ENCODE data around the gene ADAMTS17. TPM values are rescaled to one million over a fixed set of nuclear protein-coding genes. Genes with fewer than 3 reads are reported as not detected.

Gene ADAMTS17
- total RNA-seq, 1 donor from 2014 or later = 17.0 TPM

DNA sequence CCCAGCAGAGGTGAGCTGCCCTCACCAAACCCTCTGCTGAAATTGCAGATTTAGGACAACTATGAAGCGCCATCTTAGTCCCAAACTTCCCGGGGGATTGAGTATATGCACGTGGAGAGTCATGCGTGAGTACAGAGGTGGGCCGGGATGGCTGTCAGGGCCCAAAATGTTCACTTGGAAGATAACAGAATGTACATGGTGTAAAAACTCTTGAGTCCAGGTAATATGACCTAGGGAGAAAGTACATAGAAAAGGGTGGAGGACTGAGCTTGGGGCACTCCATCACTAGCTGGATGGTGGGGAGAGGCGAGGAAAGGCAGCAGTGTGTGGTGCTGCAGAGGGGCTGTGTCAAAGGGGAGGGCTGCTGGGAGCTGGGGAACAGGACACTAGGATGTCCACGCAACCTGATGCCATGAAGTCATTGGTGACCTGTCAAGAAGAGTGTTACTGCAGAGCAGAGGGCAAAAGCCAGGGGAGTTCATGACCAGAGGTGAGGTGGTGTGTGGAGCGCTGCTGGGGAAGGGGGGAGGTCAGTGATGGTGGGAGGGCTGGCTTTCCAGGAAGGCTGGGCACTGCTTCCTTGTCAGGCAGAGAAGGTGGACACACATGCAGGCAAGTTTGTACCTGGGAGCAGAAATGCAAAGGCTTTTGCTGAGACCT lies 372.4 kb downstream of the ADAMTS17 start:
- no peak for DNase-seq

DNA sequence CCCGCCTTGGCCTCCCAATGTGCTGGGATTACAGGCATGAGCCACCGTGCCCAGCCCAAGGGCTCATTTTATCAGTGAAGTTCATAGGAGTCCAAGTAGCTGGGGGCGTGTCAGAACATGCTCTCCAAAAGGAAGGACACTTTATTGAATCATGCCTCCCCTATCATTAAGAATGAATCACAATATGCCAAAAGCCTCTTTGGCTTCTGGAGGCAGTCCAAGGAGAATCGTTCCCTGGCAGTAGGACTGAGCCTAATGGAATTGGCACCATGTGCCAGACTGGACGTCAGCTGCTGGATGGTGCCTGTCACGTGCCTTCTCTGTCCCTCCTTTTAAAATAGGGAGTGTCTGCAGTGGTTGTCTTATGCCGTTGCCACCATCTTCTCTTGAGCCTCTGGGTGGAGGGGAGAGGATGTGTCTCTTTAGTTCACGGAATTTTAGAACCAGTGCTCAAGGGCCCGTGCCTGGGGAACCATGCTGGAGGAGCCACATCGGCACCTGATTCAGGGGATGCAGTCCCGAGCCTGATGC lies 373.9 kb downstream of the ADAMTS17 start:
- DNase-seq = no peak

DNA sequence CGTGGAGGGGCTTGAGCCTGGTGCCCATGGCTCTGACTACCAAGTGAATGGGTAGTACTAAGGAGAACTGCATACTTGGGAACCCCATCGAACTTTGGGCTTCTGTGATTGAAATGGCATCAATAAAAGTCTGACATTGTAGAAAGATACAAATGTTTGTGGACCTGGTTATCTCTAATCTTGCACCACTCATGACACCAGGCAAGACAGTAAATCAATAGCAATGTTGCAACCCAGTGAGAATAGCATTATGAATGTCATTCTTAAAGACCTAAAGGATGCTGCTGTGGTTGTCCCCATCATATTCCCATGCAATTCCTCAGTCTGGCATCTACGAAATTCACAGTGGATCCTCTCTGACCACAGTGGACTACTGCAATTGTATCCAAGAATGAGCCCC lies 375.0 kb downstream of the ADAMTS17 start:
- no peak for DNase-seq

DNA sequence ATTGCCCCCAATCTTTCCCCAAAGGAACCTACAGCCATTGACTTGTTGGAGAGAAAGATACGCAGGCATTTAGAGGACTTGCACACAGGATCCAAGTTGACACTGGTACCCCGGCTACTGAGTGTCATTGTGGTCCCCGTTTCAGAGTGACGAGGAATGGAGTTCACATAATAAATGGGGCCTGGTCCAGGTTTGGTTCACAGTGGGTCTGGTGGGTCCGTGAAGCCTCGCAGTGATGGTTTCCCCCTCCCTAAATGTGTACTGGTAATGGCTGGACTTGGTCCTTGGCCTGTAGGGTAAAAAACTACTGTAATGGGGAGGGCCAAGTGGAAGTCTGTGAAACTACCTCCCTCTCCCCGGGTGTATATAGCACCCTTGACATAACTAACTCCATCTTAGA lies 376.4 kb downstream of the ADAMTS17 start:
- DNase-seq = no peak

DNA sequence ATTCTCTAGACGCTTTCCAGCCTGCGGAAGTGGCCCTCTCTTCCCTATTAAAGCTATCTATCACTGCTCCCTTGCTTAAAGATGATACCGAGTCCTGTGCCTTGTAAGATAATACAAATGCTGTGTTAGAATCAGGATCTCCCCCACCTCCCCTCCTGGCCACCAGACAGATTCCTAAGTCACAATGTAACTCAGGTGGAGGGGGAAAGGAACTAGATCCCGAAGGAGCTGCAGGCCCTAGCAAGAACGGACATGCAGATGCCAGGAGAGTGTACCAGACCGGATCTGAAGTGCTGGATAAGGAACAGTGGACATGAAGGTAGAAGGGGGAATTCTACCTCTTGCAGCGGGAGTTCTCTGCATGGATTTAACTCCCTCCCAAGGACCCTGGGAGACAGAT lies 377.8 kb downstream of the ADAMTS17 start:
- DNase-seq = no peak

DNA sequence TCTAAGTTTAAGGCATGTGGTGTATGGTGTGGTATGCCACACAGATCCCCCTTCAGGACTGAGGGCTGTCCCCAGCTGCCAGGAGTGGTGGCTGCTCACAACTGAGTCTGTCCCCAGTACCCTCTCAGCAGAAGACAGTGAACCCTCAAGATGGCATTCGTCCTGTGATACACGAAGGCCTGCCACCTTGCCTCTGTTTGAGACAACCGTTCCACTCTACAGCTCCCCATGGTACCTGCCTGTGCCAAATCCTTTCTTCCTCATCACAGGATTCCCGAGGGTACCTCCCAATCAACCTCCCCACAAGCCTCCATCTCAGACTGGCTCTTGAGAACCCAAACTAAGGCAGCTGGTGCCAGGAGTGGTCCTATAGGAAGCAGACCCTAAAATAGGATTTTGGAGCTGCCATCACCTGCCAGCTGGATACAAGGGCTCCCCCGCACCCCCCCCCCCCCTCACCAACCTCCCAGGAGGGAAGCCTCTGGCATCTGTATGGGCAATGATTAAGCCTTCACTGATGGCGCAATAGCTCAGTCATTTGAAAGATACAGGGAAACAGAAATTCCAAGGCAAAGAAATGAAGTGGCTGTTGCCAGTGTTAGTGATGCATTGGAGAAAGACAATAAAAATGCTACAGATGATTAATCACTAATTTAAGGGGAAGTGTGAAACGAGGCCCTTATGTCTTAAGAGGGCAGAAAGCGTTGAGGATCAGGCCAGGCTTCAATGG lies 378.5 kb downstream of the ADAMTS17 start:
- no peak for DNase-seq

DNA sequence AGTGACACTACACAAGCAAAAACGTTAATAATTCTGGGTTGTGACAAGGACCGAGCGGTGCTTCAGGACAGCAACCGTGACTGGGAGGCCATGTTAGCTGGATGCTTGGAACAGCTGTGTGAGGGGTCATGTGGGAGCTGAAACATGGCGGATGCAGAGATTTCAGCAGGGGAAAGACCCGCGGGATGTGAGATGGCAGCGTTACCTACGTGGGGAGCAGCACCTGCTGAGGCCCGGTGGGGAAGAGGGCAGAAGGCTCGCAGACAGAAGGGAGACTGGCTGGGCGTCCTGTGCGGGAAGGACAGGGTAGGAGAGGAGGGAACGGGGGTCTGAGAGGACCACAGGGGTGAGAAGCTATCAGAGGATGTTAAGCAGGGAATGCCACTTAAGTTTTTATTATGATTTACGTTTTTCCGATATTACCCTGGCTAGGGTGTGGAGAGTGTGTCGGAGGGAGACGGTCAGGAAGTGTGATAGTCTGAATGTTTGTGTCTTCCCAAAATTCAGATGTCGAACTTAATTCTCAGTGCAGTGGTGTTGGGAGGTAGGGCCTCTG lies 379.7 kb downstream of the ADAMTS17 start:
- DNase-seq = no peak

DNA sequence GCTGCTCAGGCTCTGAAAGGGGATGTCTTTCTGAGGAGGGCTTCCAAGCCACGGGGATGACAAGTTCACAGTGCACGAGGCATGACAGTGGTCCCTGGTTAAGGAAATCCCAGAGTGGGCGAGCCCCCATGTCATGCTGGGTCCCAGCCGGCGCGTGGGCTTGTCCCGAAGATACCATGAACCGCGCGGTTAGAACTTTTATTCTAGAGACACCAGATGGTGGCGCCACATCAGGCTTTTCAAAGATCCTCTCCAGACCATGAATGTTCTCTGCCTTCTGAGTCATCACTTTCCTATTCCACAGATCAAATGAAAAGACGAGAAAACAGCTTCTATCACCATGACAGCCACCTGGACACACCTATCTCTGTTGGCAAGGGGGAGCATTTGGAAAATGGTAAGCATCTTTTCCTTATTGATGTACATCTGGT lies 380.7 kb downstream of the ADAMTS17 start:
- no peak for DNase-seq

DNA sequence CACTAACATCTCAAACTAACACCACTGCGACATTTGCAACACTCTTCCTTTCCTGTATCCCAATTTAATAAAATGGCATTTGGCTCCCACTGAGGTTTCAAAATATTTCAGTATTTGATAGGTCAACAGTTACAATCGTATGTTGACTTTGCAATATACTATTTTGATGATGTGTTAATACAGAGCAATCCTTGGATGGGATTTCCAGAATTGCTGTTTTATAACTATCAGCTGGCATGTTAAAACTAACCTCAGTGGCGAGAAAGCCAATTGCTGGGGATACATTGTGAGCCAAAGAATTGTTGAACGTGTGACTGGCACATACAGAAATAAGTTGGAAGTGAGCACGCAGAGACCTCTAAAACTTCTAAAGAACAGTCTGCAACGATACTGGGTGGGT lies 382.4 kb downstream of the ADAMTS17 start:
- DNase-seq = no peak

DNA sequence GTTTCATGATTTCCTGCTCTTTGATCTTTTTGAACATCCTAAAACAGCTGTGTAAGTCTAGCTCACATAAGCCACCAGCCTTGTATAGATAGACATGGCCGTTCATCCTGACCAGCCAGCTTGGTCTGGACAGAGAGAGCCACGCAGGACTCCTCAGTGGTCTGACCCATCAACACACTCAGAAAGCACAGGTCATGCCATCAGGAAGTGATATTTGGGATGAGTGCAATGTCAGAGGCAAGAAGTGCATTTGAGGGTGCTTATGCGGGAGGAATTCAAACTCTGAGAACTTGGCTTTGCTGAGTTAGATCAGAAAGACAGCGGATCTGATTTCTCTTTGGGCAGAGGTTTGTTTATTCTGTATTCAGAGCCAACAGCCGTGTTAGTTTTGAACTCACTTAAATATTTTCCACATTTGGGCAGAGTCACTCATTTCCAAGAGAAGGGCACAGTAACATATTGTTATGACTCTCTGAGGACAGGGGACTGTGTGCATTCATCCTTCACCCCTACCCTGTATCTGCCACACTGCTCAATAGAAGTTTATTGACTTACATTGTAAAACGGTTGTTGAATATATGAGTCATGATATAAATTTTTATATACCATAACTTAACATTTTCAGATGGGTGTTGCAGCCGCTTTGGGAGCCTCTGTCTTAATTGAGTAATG lies 383.2 kb downstream of the ADAMTS17 start:
- DNase-seq = no peak

DNA sequence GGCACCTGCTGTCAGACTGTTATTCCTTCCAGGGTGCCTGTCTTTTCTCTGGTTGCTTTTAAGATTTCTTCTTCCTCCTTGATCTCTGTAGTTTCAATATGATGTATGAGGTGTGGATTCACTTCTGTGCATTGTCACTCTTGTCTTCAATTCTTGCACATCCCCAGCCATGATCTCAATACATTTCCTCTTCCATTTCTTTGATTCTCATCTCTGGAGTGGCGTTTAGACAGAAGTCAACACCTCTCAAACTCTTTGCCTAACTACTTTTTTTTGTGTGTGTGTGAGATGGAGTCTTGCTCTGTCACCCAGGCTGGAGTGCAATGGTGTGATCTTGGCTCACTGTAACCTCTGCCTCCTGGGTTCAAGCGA lies 384.1 kb downstream of the ADAMTS17 start:
- DNase-seq = no peak

DNA sequence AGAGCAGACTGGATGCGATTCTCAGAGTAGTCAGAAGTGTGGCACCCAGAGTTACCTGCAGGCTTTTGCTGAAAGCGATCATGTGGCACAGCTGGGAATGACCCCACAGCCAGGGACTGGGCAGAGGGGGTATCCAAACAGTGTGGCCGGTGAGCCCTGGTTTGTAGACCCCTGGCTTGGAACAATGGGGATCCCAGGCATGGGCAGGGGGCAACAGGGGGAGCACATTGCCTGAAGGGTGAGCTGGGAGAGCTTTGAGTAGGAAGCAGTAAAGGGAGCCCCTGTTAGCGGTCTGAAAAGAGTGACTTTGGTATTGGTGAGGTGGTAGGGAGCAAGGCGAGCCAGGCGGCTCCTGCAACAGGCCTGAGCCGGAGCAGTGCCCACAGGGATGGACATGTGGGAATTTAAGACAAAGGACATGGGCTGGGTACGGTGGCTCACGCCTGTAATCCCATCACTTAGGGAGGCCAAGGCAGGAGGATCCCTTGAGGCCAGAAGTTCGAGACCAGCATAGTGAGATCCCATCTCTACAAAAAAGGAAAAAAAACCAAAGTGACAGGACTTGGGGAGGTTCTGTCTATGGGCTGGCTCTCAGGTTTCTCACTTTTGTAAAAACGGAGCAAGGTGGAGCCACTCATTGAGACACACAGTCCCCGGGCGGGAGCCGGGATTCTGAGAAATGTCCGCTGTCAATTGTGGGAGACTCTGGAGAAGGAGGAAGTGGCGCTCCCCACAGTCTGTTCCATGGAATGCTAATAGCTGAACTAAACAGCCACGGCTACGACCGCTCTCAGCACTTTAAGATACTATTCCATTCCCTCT lies 384.7 kb downstream of the ADAMTS17 start:
- DNase-seq = no peak

DNA sequence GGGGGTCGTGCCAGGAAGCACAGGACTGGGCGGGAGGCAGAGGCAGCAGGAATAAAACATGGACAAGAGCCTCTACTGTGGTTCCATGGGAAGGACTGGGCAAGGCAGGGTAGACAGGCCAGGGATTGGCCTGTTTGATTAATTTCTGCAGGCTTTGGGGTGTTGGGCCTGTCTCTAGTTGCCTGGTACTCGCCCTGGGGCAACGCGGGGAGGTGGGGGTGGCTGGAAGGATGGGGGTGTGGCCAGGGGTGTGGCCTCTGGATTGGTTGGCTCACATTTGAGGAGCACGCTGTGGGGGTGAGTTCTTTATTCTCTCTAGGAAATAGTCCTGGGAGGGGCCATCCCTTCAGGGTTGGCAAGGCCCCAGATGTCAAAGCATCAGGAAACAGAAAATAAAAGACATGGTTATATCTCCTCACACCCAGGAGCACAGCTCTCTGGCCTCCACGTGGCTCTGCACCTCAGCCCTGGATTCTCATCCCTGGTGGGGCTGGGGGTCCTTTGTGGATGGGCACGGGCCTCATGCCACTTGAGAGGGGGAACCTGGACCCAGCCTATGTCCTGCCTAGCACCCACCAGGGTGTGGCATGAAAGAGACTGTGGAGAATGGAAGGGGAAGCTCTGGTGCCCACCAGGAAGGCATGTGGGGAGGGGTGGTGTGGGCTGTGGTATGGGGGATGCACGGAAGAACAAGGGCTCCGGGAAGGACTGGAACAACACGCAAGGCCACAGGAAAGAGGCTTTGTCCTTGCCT lies 385.6 kb downstream of the ADAMTS17 start:
- DNase-seq = no peak

DNA sequence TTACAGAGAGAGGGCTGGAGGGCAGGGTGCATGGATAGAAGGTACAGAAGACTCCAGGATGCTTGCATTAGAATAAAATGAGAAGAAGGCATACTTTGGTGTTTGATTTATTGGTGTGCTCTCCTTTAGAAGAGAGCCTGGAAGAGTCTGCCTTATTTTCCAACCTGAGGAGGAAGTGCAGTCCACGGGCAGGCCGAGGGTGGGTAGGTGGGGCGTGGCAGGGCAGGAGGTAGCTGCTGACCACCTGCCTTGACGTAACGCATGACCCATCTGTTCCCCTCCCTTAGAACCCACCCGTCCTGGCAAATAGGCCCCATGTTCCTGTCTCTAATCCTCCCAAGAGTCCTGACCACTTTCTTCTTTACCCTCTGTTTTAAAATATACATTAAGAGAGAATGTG lies 386.2 kb downstream of the ADAMTS17 start:
- no peak for DNase-seq

DNA sequence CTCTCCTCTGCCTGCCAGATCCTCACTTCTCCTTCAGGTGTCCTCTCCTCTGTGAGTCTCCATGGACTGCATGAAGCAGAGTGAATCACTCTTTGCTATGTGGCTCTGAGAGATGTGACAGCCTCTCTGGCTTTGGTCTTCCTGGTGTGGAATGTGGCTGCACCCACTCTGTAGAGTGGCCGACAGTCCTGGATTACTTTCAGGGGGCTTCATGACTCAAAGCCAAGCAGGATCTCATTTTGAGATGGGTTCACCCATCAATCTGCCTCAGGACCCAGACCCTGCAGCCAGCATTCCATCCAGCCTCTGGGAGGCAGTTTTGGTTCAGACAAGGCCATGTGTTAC lies 386.6 kb downstream of the ADAMTS17 start:
- no peak for DNase-seq

DNA sequence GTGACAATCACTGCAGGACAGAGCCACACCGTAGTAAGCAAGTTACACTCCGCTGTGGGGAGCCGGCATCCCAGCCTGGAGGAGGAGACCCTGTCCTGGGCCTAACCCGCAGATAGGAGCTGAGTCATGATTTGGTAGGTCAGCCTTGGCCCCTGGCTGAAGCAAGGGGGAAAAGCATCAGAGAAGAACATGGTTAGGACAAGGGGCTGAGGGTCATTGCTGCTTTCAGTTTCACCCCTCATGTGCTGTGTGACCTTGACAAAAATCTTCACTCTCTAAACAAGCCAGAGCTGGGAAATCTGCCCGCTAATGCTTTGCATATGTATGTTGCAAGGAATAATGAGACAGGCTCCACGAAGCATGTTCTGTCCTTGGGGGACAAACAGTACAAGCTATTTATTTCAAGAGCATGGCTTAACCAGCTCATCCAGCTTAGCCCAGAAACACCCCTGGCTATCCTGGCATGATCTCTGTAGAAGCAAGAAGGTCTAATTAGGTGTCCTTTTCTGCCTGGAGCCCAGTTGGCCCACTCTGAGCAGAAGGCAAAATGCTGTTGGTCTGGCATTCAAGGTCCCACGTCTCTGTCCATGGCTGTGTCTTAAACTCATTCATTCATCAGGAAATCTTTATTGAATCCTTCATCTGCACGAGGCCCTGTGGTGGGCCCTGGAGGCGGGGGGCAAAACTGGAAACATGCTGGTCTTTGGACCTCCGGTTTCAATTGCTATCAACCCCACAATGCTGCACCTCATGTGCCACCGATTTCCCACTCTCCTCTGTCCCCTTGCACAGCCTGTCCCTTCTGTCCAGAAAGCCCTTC lies 387.2 kb downstream of the ADAMTS17 start:
- peak; percentile 89 for DNase-seq

DNA sequence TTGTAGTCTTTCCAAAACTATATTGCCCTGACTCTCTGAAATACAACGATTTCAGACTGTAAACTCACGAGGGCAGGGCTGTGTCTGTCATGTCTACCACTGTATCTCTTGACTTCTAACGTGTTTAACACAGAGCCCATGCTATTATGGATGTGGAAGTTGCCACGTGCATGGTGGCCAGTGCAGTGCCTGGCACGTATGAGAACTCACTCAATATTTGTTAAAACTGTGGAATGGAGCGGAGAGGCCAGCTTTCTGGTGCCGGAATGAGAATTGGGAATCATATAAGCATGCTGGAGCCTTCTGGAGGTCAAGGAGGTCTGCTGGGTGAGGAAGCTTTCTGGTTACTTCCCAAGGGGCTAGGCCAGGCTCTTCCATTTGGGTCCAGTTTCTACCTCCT lies 387.9 kb downstream of the ADAMTS17 start:
- DNase-seq = no peak

DNA sequence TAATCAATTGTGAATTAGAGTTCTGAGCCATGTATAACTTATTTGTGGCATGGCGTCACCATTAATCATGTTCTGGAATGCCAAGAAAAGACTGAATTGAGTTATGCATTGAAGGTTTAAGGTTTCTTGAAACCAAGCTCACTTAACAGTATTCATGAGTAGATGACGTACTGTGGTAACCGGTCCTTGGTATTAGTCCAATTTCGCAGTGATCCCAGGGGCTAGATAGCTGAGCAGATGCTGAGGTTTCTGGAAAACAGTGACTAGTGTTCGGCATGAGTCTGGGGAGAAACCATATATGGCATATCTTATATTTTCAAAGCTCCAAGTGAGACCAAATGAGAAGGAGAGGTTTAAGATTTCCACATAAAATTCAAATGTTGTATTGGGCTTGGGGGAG lies 390.3 kb downstream of the ADAMTS17 start:
- peak; percentile 27 for DNase-seq

DNA sequence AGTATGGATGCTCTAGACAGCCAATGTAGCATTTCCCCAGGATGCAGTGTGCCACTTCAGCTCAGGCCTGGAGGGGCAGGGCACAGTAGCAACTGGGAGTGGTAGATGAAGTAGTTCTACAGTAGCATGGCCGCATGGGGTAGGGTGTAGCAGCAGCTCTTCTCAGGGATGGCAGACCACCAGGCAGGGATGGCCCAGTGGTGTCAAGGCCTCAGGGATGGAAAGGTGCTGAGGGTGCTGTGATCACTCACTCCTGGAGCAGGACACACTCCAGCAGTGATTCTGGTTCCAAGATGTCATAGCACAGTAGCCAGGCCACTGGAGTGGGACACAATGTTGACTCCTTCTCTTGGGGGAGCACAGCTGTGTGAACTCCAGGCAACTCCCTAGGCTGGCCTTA lies 397.6 kb downstream of the ADAMTS17 start:
- no peak for DNase-seq

DNA sequence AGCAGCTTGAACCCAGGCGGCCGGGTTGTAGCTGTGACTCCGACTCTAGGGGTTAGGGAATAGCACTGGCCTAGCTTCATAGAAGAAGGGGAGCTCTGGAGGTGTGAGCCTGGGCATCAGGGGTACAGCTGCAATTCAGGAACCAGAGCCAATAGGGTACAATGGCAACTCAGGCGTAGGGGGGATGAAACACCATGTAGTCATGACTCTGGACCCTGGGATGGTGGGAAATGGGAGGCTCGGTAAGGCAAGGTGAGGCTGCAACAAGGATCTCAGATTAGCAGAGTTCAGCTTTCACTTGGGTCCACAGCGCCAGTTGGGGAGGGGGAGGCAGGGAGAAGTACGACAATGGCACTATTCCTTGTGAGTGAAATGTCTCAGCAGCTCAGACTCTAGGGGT lies 398.3 kb downstream of the ADAMTS17 start:
- no peak for DNase-seq

Data from skin of body (tissue), 2 donors.